Measurements from ENCODE around the gene ANKRD53.
A peak's percentile ranks its signal among the peaks of the same experiment; 100 is the strongest.

Gene ANKRD53

GRCh38 chr2:70965506-70965905, 12.9 kb upstream of the ANKRD53 start:
- TF ChIP-seq EZH2phosphoT487 (IDR thresholded peaks at IDR 0.05; ENCODE audit: borderline replicate concordance, low read length), result no peak
- TF ChIP-seq, protein P1, sequence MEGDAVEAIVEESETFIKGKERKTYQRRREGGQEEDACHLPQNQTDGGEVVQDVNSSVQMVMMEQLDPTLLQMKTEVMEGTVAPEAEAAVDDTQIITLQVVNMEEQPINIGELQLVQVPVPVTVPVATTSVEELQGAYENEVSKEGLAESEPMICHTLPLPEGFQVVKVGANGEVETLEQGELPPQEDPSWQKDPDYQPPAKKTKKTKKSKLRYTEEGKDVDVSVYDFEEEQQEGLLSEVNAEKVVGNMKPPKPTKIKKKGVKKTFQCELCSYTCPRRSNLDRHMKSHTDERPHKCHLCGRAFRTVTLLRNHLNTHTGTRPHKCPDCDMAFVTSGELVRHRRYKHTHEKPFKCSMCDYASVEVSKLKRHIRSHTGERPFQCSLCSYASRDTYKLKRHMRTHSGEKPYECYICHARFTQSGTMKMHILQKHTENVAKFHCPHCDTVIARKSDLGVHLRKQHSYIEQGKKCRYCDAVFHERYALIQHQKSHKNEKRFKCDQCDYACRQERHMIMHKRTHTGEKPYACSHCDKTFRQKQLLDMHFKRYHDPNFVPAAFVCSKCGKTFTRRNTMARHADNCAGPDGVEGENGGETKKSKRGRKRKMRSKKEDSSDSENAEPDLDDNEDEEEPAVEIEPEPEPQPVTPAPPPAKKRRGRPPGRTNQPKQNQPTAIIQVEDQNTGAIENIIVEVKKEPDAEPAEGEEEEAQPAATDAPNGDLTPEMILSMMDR (IDR thresholded peaks at IDR 0.05; ENCODE audit: low read depth, low read length, poor library complexity, severe bottlenecking), result no peak
- Histone ChIP-seq H3K27ac (ENCODE audit: low read depth, low read length) (no peak overlapping the region), H3K4me1 (ENCODE audit: control insufficient read depth, low read length) (peaks cover 3% of the 10 kb centered on the region; the same call in 1 of the 2 replicates), H3K27me3 (ENCODE audit: control insufficient read depth, low read length) (no peaks in the 10 kb centered on the region), H3K79me2 (ENCODE audit: control insufficient read depth, low read length) (no peaks in the 10 kb centered on the region), H3K36me3 (ENCODE audit: control insufficient read depth, low read length) (no peaks in the 10 kb centered on the region), H3K9me3 (ENCODE audit: control insufficient read depth, insufficient read depth, low read length) (no peaks in the 10 kb centered on the region), H3K4me3 (ENCODE audit: low read length) (peak overlapping the region; percentile 64), H3F3A (ENCODE audit: control insufficient read depth, insufficient read depth) (no peaks in the 10 kb centered on the region), H4K20me1 (ENCODE audit: control insufficient read depth, insufficient read depth, low read depth, low read length) (no peaks in the 10 kb centered on the region), H3K9me2 (replicated peaks; ENCODE audit: control insufficient read depth, low read length) (no peaks in the 10 kb centered on the region), H3K4me2 (ENCODE audit: low read length) (peak overlapping the region; percentile 72; the same call in 1 of the 2 replicates)

- Histone ChIP-seq H3K9me3 (ENCODE audit: control insufficient read depth, insufficient read depth, low read length) (no peaks in the 10 kb centered on the region), H3K4me1 (ENCODE audit: control insufficient read depth, low read length) (peaks cover 3% of the 10 kb centered on the region; the same call in 1 of the 2 replicates), H3K79me2 (ENCODE audit: control insufficient read depth, low read length) (no peaks in the 10 kb centered on the region), H3K4me3 (ENCODE audit: low read length) (no peak overlapping the region), H3F3A (ENCODE audit: control insufficient read depth, insufficient read depth) (no peaks in the 10 kb centered on the region), H3K9me2 (replicated peaks; ENCODE audit: control insufficient read depth, low read length) (no peaks in the 10 kb centered on the region), H4K20me1 (ENCODE audit: control insufficient read depth, insufficient read depth, low read depth, low read length) (no peaks in the 10 kb centered on the region), H3K4me2 (ENCODE audit: low read length) (no peak overlapping the region), H3K36me3 (ENCODE audit: control insufficient read depth, low read length) (no peaks in the 10 kb centered on the region), H3K27me3 (ENCODE audit: control insufficient read depth, low read length) (0 out of 2 replicates have a peak, but pooled peaks cover 4% of the 10 kb centered on the region), H3K27ac (ENCODE audit: low read depth, low read length) (no peak overlapping the region)
- TF ChIP-seq, protein P1 (IDR thresholded peaks at IDR 0.05; ENCODE audit: low read depth, low read length, poor library complexity, severe bottlenecking), result no peak
- TF ChIP-seq EZH2phosphoT487 (IDR thresholded peaks at IDR 0.05; ENCODE audit: borderline replicate concordance, low read length), result no peak
Observed at GRCh38 chr2:70966681-70967080, 11.7 kb upstream of the ANKRD53 start.

DNA sequence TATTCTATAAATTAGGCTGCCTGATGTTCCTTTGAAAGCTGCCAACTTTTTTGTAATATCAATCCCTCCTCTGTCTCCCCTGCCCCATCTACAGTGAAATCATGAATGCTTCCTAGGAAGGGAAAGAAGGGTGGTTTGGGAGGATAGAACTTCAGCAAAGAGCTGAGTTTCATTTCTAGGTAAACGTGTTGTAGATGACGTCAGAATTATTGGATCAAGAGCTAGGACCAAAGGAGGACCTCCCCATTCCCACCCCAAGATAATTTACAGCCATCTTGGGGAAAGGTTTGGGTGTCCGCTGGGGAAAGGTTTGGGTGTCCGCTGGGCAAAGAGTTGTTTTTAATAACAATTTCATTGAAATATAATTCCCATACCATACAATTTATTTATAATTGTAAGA, 11.2 kb upstream of the ANKRD53 start:
- H3K4me2 ChIP-seq (ENCODE audit: low read length), result no peak overlapping the region
- H3K9me2 ChIP-seq (replicated peaks; ENCODE audit: control insufficient read depth, low read length), result no peaks in the 10 kb centered on the region
- H3K79me2 ChIP-seq (ENCODE audit: control insufficient read depth, low read length), result no peaks in the 10 kb centered on the region
- TF ChIP-seq, protein P1 (IDR thresholded peaks at IDR 0.05; ENCODE audit: low read depth, low read length, poor library complexity, severe bottlenecking), result no peak
- no peak for TF ChIP-seq EZH2phosphoT487 (IDR thresholded peaks at IDR 0.05; ENCODE audit: borderline replicate concordance, low read length)
- no peak overlapping the region for H3K4me3 ChIP-seq (ENCODE audit: low read length)
- no peaks in the 10 kb centered on the region for H4K20me1 ChIP-seq (ENCODE audit: control insufficient read depth, insufficient read depth, low read depth, low read length)
- no peaks in the 10 kb centered on the region for H3K36me3 ChIP-seq (ENCODE audit: control insufficient read depth, low read length)
- no peaks in the 10 kb centered on the region for H3K9me3 ChIP-seq (ENCODE audit: control insufficient read depth, insufficient read depth, low read length)
- H3K27ac ChIP-seq (ENCODE audit: low read depth, low read length), result no peak overlapping the region
- 0 out of 2 replicates have a peak, but pooled peaks cover 4% of the 10 kb centered on the region for H3K27me3 ChIP-seq (ENCODE audit: control insufficient read depth, low read length)
- H3F3A ChIP-seq (ENCODE audit: control insufficient read depth, insufficient read depth), result no peaks in the 10 kb centered on the region
- peaks cover 3% of the 10 kb centered on the region; the same call in 1 of the 2 replicates for H3K4me1 ChIP-seq (ENCODE audit: control insufficient read depth, low read length)

All from DOHH2 (cell line).